ENCODE results near the gene LMBR1.

The LMBR1 gene

GRCh38 chr7:156669035-156669828 is 223.8 kb downstream of the LMBR1 start:
- Histone ChIP-seq H3K9me3 (ENCODE audit: control insufficient read depth in 1 of 2, low read length in 2 of 2) (no peaks in the 10 kb centered on the region), H3K27me3 (ENCODE audit: control insufficient read depth in 1 of 2, insufficient read depth in 2 of 2, low read length in 2 of 2) (no peaks in the 10 kb centered on the region), H3K9ac (ENCODE audit: low read depth in 1 of 2, low read length in 2 of 2) (no peak overlapping the region), H3K4me3 (ENCODE audit: low read depth in 1 of 2, low read length in 2 of 2) (no peak overlapping the region), H3K36me3 (ENCODE audit: control insufficient read depth in 1 of 2, insufficient read depth in 2 of 2, low read length in 2 of 2) (peaks cover 3 to 6% of the 10 kb centered on the region in 2 donors), H3K4me1 (ENCODE audit: control insufficient read depth in 1 of 2, insufficient read depth in 2 of 2, low read length in 2 of 2) (peaks cover 0 to 16% of the 10 kb centered on the region in 2 donors), H3K27ac (ENCODE audit: low read depth, low read length) (no peak overlapping the region)

GRCh38 chr7:156668130-156668741 is 224.7 kb downstream of the LMBR1 start:
- Histone ChIP-seq H3K4me1 (ENCODE audit: control insufficient read depth in 1 of 2, insufficient read depth in 2 of 2, low read length in 2 of 2) (peaks cover 0 to 16% of the 10 kb centered on the region in 2 donors), H3K27ac (ENCODE audit: low read depth, low read length) (no peak overlapping the region), H3K4me3 (ENCODE audit: low read depth in 1 of 2, low read length in 2 of 2) (no peak overlapping the region), H3K27me3 (ENCODE audit: control insufficient read depth in 1 of 2, insufficient read depth in 2 of 2, low read length in 2 of 2) (no peaks in the 10 kb centered on the region), H3K9me3 (ENCODE audit: control insufficient read depth in 1 of 2, low read length in 2 of 2) (no peaks in the 10 kb centered on the region), H3K9ac (ENCODE audit: low read depth in 1 of 2, low read length in 2 of 2) (no peak overlapping the region), H3K36me3 (ENCODE audit: control insufficient read depth in 1 of 2, insufficient read depth in 2 of 2, low read length in 2 of 2) (peaks cover 0 to 6% of the 10 kb centered on the region in 2 donors)

- Histone ChIP-seq H3K36me3 (ENCODE audit: control insufficient read depth in 1 of 2, insufficient read depth in 2 of 2, low read length in 2 of 2) (peaks cover 0 to 2% of the 10 kb centered on the region in 2 donors), H3K9ac (ENCODE audit: low read depth in 1 of 2, low read length in 2 of 2) (no peak overlapping the region), H3K27ac (ENCODE audit: low read depth, low read length) (no peak overlapping the region), H3K27me3 (ENCODE audit: control insufficient read depth in 1 of 2, insufficient read depth in 2 of 2, low read length in 2 of 2) (no peaks in the 10 kb centered on the region), H3K4me3 (ENCODE audit: low read depth in 1 of 2, low read length in 2 of 2) (no peak overlapping the region), H3K9me3 (ENCODE audit: control insufficient read depth in 1 of 2, low read length in 2 of 2) (no peaks in the 10 kb centered on the region), H3K4me1 (ENCODE audit: control insufficient read depth in 1 of 2, insufficient read depth in 2 of 2, low read length in 2 of 2) (peaks cover 0 to 16% of the 10 kb centered on the region in 2 donors)
Measured at GRCh38 chr7:156667110-156667426, 225.9 kb downstream of the LMBR1 start.

- Histone ChIP-seq H3K4me3 (ENCODE audit: low read depth in 1 of 2, low read length in 2 of 2) (no peak overlapping the region), H3K27ac (ENCODE audit: low read depth, low read length) (no peak overlapping the region), H3K4me1 (ENCODE audit: control insufficient read depth in 1 of 2, insufficient read depth in 2 of 2, low read length in 2 of 2) (peaks cover 0 to 16% of the 10 kb centered on the region in 2 donors), H3K27me3 (ENCODE audit: control insufficient read depth in 1 of 2, insufficient read depth in 2 of 2, low read length in 2 of 2) (no peaks in the 10 kb centered on the region), H3K9me3 (ENCODE audit: control insufficient read depth in 1 of 2, low read length in 2 of 2) (no peaks in the 10 kb centered on the region), H3K9ac (ENCODE audit: low read depth in 1 of 2, low read length in 2 of 2) (no peak overlapping the region), H3K36me3 (ENCODE audit: control insufficient read depth in 1 of 2, insufficient read depth in 2 of 2, low read length in 2 of 2) (peaks cover 0 to 2% of the 10 kb centered on the region in 2 donors)
Measured at GRCh38 chr7:156666368-156667109, 226.4 kb downstream of the LMBR1 start.

GRCh38 chr7:156665101-156665500 is 227.9 kb downstream of the LMBR1 start:
- peaks cover 0 to 2% of the 10 kb centered on the region in 2 donors for H3K36me3 ChIP-seq (ENCODE audit: control insufficient read depth in 1 of 2, insufficient read depth in 2 of 2, low read length in 2 of 2)
- H3K9ac ChIP-seq (ENCODE audit: low read depth in 1 of 2, low read length in 2 of 2), result no peak overlapping the region
- H3K27ac ChIP-seq (ENCODE audit: low read depth, low read length), result no peak overlapping the region
- peaks cover 0 to 16% of the 10 kb centered on the region in 2 donors for H3K4me1 ChIP-seq (ENCODE audit: control insufficient read depth in 1 of 2, insufficient read depth in 2 of 2, low read length in 2 of 2)
- H3K4me3 ChIP-seq (ENCODE audit: low read depth in 1 of 2, low read length in 2 of 2), result no peak overlapping the region
- H3K27me3 ChIP-seq (ENCODE audit: control insufficient read depth in 1 of 2, insufficient read depth in 2 of 2, low read length in 2 of 2), result no peaks in the 10 kb centered on the region
- no peaks in the 10 kb centered on the region for H3K9me3 ChIP-seq (ENCODE audit: control insufficient read depth in 1 of 2, low read length in 2 of 2)

- H3K9me3 ChIP-seq (ENCODE audit: control insufficient read depth in 1 of 2, low read length in 2 of 2), result no peaks in the 10 kb centered on the region
- no peak overlapping the region for H3K4me3 ChIP-seq (ENCODE audit: low read depth in 1 of 2, low read length in 2 of 2)
- H3K9ac ChIP-seq (ENCODE audit: low read depth in 1 of 2, low read length in 2 of 2), result no peak overlapping the region
- no peaks in the 10 kb centered on the region for H3K36me3 ChIP-seq (ENCODE audit: control insufficient read depth in 1 of 2, insufficient read depth in 2 of 2, low read length in 2 of 2)
- no peaks in the 10 kb centered on the region for H3K27me3 ChIP-seq (ENCODE audit: control insufficient read depth in 1 of 2, insufficient read depth in 2 of 2, low read length in 2 of 2)
- H3K27ac ChIP-seq (ENCODE audit: low read depth, low read length), result no peak overlapping the region
- peaks cover 0 to 11% of the 10 kb centered on the region in 2 donors for H3K4me1 ChIP-seq (ENCODE audit: control insufficient read depth in 1 of 2, insufficient read depth in 2 of 2, low read length in 2 of 2)
Measured at GRCh38 chr7:156662277-156662676, 230.7 kb downstream of the LMBR1 start.

GRCh38 chr7:156661637-156662036 is 231.3 kb downstream of the LMBR1 start:
- no peak overlapping the region for H3K27ac ChIP-seq (ENCODE audit: low read depth, low read length)
- H3K36me3 ChIP-seq (ENCODE audit: control insufficient read depth in 1 of 2, insufficient read depth in 2 of 2, low read length in 2 of 2), result no peaks in the 10 kb centered on the region
- no peak overlapping the region for H3K4me3 ChIP-seq (ENCODE audit: low read depth in 1 of 2, low read length in 2 of 2)
- no peak overlapping the region for H3K9ac ChIP-seq (ENCODE audit: low read depth in 1 of 2, low read length in 2 of 2)
- H3K9me3 ChIP-seq (ENCODE audit: control insufficient read depth in 1 of 2, low read length in 2 of 2), result no peaks in the 10 kb centered on the region
- H3K4me1 ChIP-seq (ENCODE audit: control insufficient read depth in 1 of 2, insufficient read depth in 2 of 2, low read length in 2 of 2), result peaks cover 0 to 5% of the 10 kb centered on the region in 2 donors
- H3K27me3 ChIP-seq (ENCODE audit: control insufficient read depth in 1 of 2, insufficient read depth in 2 of 2, low read length in 2 of 2), result no peaks in the 10 kb centered on the region

- H3K4me1 ChIP-seq (ENCODE audit: control insufficient read depth in 1 of 2, insufficient read depth in 2 of 2, low read length in 2 of 2), result no peaks in the 10 kb centered on the region
Measured at GRCh38 chr7:156659961-156660360, 233.0 kb downstream of the LMBR1 start.

GRCh38 chr7:156659203-156659602 is 233.8 kb downstream of the LMBR1 start:
- Histone ChIP-seq H3K9me3 (ENCODE audit: control insufficient read depth in 1 of 2, low read length in 2 of 2) (no peaks in the 10 kb centered on the region), H3K4me1 (ENCODE audit: control insufficient read depth in 1 of 2, insufficient read depth in 2 of 2, low read length in 2 of 2) (no peaks in the 10 kb centered on the region), H3K9ac (ENCODE audit: low read depth in 1 of 2, low read length in 2 of 2) (no peak overlapping the region), H3K27me3 (ENCODE audit: control insufficient read depth in 1 of 2, insufficient read depth in 2 of 2, low read length in 2 of 2) (no peaks in the 10 kb centered on the region), H3K27ac (ENCODE audit: low read depth, low read length) (no peak overlapping the region), H3K36me3 (ENCODE audit: control insufficient read depth in 1 of 2, insufficient read depth in 2 of 2, low read length in 2 of 2) (no peaks in the 10 kb centered on the region), H3K4me3 (ENCODE audit: low read depth in 1 of 2, low read length in 2 of 2) (no peak overlapping the region)

More at GRCh38 chr7:156659961-156660360, 233.0 kb downstream of the LMBR1 start:
- H3K36me3 ChIP-seq (ENCODE audit: control insufficient read depth in 1 of 2, insufficient read depth in 2 of 2, low read length in 2 of 2), result no peaks in the 10 kb centered on the region
- no peaks in the 10 kb centered on the region for H3K9me3 ChIP-seq (ENCODE audit: control insufficient read depth in 1 of 2, low read length in 2 of 2)
- no peak overlapping the region for H3K4me3 ChIP-seq (ENCODE audit: low read depth in 1 of 2, low read length in 2 of 2)
- H3K27ac ChIP-seq (ENCODE audit: low read depth, low read length), result no peak overlapping the region
- H3K9ac ChIP-seq (ENCODE audit: low read depth in 1 of 2, low read length in 2 of 2), result no peak overlapping the region
- no peaks in the 10 kb centered on the region for H3K27me3 ChIP-seq (ENCODE audit: control insufficient read depth in 1 of 2, insufficient read depth in 2 of 2, low read length in 2 of 2)

GRCh38 chr7:156657681-156658080 is 235.3 kb downstream of the LMBR1 start:
- Histone ChIP-seq H3K9me3 (ENCODE audit: control insufficient read depth in 1 of 2, low read length in 2 of 2) (no peaks in the 10 kb centered on the region), H3K27ac (ENCODE audit: low read depth, low read length) (no peak overlapping the region), H3K36me3 (ENCODE audit: control insufficient read depth in 1 of 2, insufficient read depth in 2 of 2, low read length in 2 of 2) (no peaks in the 10 kb centered on the region), H3K27me3 (ENCODE audit: control insufficient read depth in 1 of 2, insufficient read depth in 2 of 2, low read length in 2 of 2) (no peaks in the 10 kb centered on the region), H3K9ac (ENCODE audit: low read depth in 1 of 2, low read length in 2 of 2) (no peak overlapping the region), H3K4me3 (ENCODE audit: low read depth in 1 of 2, low read length in 2 of 2) (no peak overlapping the region), H3K4me1 (ENCODE audit: control insufficient read depth in 1 of 2, insufficient read depth in 2 of 2, low read length in 2 of 2) (no peaks in the 10 kb centered on the region)
